HTR-8/SVneo (cell line): ENCODE measurements around the gene COMMD4.
"Not testable (repeated sequence)": the region's sequence is repeated elsewhere in the genome, so short reads cannot be mapped to it uniquely, and the experiment has no call there.

Experiments
- DNase-seq: peaks from one replicate; pipeline ENCODE4 v3.0.0; 2011; ENCODE audit warnings: low spot score, mixed read lengths; ENCODE audit not compliant: insufficient read length
- FAIRE-seq: peaks from 2 replicates; lab custom pipeline; 2011; peaks lifted over from hg19 to GRCh38; lab: Jason Lieb, UNC

COMMD4 gene

GRCh38 chr15:75367913-75368688 is 32.2 kb downstream of the COMMD4 start, which contains the start of gene MAN2C1:
TSS of gene MAN2C1 (minus strand) at chr15:75368607. CDS start at chr15:75368583, 24 bp downstream.
- FAIRE-seq, result peak; percentile 93
- peak; percentile 97 for DNase-seq

GRCh38 chr15:75368689-75369239 is 32.9 kb downstream of the COMMD4 start:
- DNase-seq (no peak), FAIRE-seq (no peak)

- no peak for FAIRE-seq
Measured at GRCh38 chr15:75369897-75370581, 34.2 kb downstream of the COMMD4 start.

GRCh38 chr15:75371486-75371885 is 35.6 kb downstream of the COMMD4 start:
- FAIRE-seq (no peak), DNase-seq (no peak)

More at GRCh38 chr15:75369897-75370581, 34.2 kb downstream of the COMMD4 start:
- no peak for DNase-seq

GRCh38 chr15:75371901-75372688 is 36.2 kb downstream of the COMMD4 start:
- no peak for FAIRE-seq
- no peak for DNase-seq

- FAIRE-seq (no peak), DNase-seq (no peak)
Measured at GRCh38 chr15:75380773-75381172, 44.9 kb downstream of the COMMD4 start.

GRCh38 chr15:75383986-75384385 is 48.1 kb downstream of the COMMD4 start:
- DNase-seq, FAIRE-seq: not testable (repeated sequence)
